Measurements from ENCODE around the gene ELAPOR2. TPM values are rescaled to one million over a fixed set of nuclear protein-coding genes. Genes with fewer than 3 reads are reported as not detected.
A peak's percentile ranks its signal among the peaks of the same experiment; 100 is the strongest.

ELAPOR2 gene
- total RNA-seq (26.7 and 28.3 TPM in 2 replicates), polyA plus RNA-seq (12.7 and 19.6 TPM in 2 replicates)

GRCh38 chr7:87059525-87060287 is at the start of gene ELAPOR2:
ELAPOR2 (minus strand) TSS chr7:87059654; CDS start chr7:87059513, 141 bp downstream.
- no peaks in the 10 kb centered on the region for H3K9me3 ChIP-seq (ENCODE audit: low read depth)
- H3K36me3 ChIP-seq (replicated peaks; ENCODE audit: insufficient read depth, low read depth) = no peaks in the 10 kb centered on the region
- TF ChIP-seq CTCF (IDR thresholded peaks at IDR 0.05; ENCODE audit: poor library complexity) (peak; percentile 47), EZH2phosphoT487 (IDR thresholded peaks at IDR 0.05; ENCODE audit: low read depth, severe bottlenecking, unreplicated experiment) (no peak)
- H3K4me3 ChIP-seq = peak within 1 kb of the TSS; percentile 75
- H2AFZ ChIP-seq = peak within 1 kb of the TSS; percentile 94
- H3K27me3 ChIP-seq = peaks cover 7% of the 10 kb centered on the region
- H3K9me2 ChIP-seq (replicated peaks; ENCODE audit: insufficient read depth) = no peaks in the 10 kb centered on the region
- WGBS (ENCODE audit: low lambda C conversion rate, missing lambda C conversion rate) = 2% methylated on average over 38 of the region's 70 CpGs
- H3K27ac ChIP-seq = no peak within 1 kb of the TSS
- DNase-seq (ENCODE audit: low spot score) = peak; percentile 91
- H3K4me1 ChIP-seq (ENCODE audit: insufficient read depth) = no peaks in the 10 kb centered on the region
- H3K79me2 ChIP-seq = no peaks in the 10 kb centered on the region
- H3K4me2 ChIP-seq = peak within 1 kb of the TSS; percentile 93
- H4K20me1 ChIP-seq (ENCODE audit: insufficient read depth, poor library complexity, severe bottlenecking) = no peaks in the 10 kb centered on the region

- Histone ChIP-seq H3K9me2 (replicated peaks; ENCODE audit: insufficient read depth) (no peaks in the 10 kb centered on the region), H3K79me2 (no peaks in the 10 kb centered on the region), H2AFZ (no peak overlapping the region), H4K20me1 (ENCODE audit: insufficient read depth, poor library complexity, severe bottlenecking) (no peaks in the 10 kb centered on the region), H3K4me2 (no peak overlapping the region), H3K4me1 (ENCODE audit: insufficient read depth) (no peaks in the 10 kb centered on the region), H3K9me3 (ENCODE audit: low read depth) (no peaks in the 10 kb centered on the region), H3K27me3 (no peaks in the 10 kb centered on the region), H3K27ac (no peak overlapping the region), H3K36me3 (replicated peaks; ENCODE audit: insufficient read depth, low read depth) (no peaks in the 10 kb centered on the region), H3K4me3 (no peak overlapping the region)
- no peak for DNase-seq (ENCODE audit: low spot score)
- 83% methylated on average over 6 of the region's 6 CpGs for WGBS (ENCODE audit: low lambda C conversion rate, missing lambda C conversion rate)
- TF ChIP-seq EZH2phosphoT487 (IDR thresholded peaks at IDR 0.05; ENCODE audit: low read depth, severe bottlenecking, unreplicated experiment) (no peak), EZH2 (IDR thresholded peaks at IDR 0.05; ENCODE audit: borderline replicate concordance) (no peak), CTCF (IDR thresholded peaks at IDR 0.05; ENCODE audit: poor library complexity) (no peak)
Observed at GRCh38 chr7:87107949-87108776, 48.7 kb upstream of the ELAPOR2 start.

- Histone ChIP-seq H3K27me3 (no peaks in the 10 kb centered on the region), H3K27ac (no peak overlapping the region), H3K36me3 (replicated peaks; ENCODE audit: insufficient read depth, low read depth) (no peaks in the 10 kb centered on the region), H4K20me1 (ENCODE audit: insufficient read depth, poor library complexity, severe bottlenecking) (no peaks in the 10 kb centered on the region), H3K4me3 (no peak overlapping the region), H3K4me1 (ENCODE audit: insufficient read depth) (no peaks in the 10 kb centered on the region), H3K4me2 (no peak overlapping the region), H3K79me2 (no peaks in the 10 kb centered on the region), H3K9me2 (replicated peaks; ENCODE audit: insufficient read depth) (no peaks in the 10 kb centered on the region), H2AFZ (no peak overlapping the region), H3K9me3 (ENCODE audit: low read depth) (no peaks in the 10 kb centered on the region)
- WGBS (ENCODE audit: low lambda C conversion rate, missing lambda C conversion rate) = 69% methylated on average over 4 of the region's 4 CpGs
- TF ChIP-seq CTCF (IDR thresholded peaks at IDR 0.05; ENCODE audit: poor library complexity) (no peak), EZH2phosphoT487 (IDR thresholded peaks at IDR 0.05; ENCODE audit: low read depth, severe bottlenecking, unreplicated experiment) (no peak), EZH2 (IDR thresholded peaks at IDR 0.05; ENCODE audit: borderline replicate concordance) (no peak)
- DNase-seq (ENCODE audit: low spot score) = no peak
Observed at GRCh38 chr7:87106974-87107612, 47.6 kb upstream of the ELAPOR2 start.
